GM19372 (cell line): ENCODE data around the gene FLYWCH1.

Source experiments
- ATAC-seq: cut with Tn5 transposase; IDR thresholded peaks from one replicate; pipeline ENCODE4 v1.9.1; 2021; ENCODE audit warnings: mild to moderate bottlenecking, low read depth, moderate library complexity; ENCODE audit not compliant: unreplicated experiment

Gene FLYWCH1

GRCh38 chr16:2980227-2981176, 68.8 kb downstream of the FLYWCH1 start, which contains the start of gene PKMYT1:
Gene PKMYT1, minus strand, starts transcription at chr16:2980446. Its CDS starts 789 bp downstream, at chr16:2979657.
- ATAC-seq = peak; percentile 86

GRCh38 chr16:2981177-2981898, 69.6 kb downstream of the FLYWCH1 start:
- no peak for ATAC-seq

DNA sequence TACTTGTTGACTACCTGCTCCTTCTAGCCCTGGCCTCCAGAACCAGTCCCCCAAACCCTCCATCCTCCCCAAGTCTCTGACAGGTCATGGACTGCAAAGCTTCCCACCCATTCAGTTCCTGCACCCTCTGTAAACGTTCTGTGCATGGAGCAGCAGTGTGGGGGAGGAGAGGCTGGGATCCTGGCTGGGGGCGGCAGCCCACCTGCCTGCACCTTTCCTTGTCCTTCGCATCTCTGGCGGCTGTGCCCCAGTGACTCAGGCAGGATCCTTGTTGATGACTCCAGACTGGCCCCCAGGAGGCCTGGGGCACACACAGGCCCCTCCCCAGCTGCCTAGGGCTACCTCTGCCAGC, 70.1 kb downstream of the FLYWCH1 start:
- ATAC-seq = no peak

GRCh38 chr16:2982402-2982801, 70.7 kb downstream of the FLYWCH1 start:
- ATAC-seq = no peak

GRCh38 chr16:2983706-2984136, 72.0 kb downstream of the FLYWCH1 start:
- no peak for ATAC-seq

GRCh38 chr16:2985462-2985861, 73.7 kb downstream of the FLYWCH1 start:
- ATAC-seq = no peak

GRCh38 chr16:2985893-2986355, 74.2 kb downstream of the FLYWCH1 start:
- ATAC-seq = no peak

DNA sequence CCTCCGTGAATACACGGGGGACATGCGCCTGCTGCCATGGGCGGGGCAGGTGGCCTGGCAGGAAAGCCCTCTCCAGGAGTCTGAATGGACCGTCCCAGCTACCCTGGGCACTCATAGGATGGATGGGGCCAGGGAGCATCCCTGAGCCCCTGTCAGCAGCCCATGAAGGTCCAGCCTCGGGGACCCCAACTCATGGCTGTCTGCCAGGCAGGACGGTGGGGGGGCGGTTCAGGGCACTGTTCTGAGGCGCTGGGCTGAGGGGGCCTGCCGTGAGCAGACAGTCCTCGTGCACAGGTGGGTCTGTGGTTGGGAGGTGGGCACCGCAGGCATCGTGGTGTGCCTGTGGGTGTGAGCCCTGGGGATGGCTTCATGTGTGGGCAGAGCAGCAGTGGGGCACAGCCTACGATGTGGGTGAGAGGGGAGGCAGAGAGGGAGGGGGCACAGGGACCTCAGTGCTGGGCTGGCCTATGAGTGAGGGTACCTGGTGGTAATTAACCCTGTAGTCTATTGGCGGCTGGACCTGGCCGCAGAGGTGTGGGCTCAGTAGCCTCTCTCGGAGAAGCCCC, 75.0 kb downstream of the FLYWCH1 start:
- ATAC-seq = no peak

GRCh38 chr16:2987286-2987685, 75.6 kb downstream of the FLYWCH1 start:
- no peak for ATAC-seq

GRCh38 chr16:2987833-2988232, 76.1 kb downstream of the FLYWCH1 start:
- no peak for ATAC-seq

DNA sequence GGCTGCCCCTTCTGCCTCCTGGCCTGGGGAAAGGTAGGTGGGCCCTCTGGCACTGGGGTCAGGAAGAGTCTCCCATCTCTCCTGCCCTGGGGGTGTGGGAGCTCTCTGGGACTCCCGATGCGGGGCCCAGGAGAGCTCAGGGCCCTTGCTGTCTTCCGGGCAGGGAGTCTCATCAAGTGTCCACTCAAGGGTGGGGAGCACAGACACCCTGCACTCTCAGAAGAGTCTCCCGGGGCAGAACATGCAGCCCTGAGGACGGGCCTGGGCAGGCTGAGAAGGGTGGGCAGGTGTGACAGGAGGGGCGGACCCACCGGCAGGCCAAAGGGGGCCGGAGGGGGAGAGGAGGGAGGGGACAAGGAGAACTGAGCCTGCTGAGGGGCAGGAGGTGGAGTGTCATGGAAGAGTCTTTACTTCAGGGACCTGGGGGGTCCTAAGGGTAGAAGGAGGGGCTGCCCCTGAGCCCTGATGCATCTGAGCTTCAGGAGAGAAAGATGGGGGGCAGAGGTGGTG, 76.9 kb downstream of the FLYWCH1 start:
- no peak for ATAC-seq

DNA sequence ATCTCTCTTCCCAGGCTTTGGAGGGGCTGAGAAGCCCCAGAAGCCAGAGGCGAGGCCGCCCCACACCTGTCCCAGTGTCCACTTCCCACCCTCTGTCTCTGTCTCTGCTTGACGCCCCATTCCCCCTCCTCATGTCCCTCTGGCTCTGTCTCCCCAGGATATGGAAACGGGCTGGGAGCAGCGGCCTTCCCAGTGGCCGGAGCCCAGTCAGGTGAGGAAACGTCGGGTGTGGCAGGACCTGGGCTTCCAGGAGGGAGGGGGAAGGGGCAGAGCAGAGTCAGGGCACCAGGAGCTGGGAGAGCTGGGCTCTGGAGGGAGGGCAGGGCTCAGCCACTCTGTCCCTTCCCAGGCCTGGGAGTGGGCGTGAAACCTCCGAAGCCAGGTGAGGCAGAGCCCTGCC, 79.2 kb downstream of the FLYWCH1 start:
- no peak for ATAC-seq

DNA sequence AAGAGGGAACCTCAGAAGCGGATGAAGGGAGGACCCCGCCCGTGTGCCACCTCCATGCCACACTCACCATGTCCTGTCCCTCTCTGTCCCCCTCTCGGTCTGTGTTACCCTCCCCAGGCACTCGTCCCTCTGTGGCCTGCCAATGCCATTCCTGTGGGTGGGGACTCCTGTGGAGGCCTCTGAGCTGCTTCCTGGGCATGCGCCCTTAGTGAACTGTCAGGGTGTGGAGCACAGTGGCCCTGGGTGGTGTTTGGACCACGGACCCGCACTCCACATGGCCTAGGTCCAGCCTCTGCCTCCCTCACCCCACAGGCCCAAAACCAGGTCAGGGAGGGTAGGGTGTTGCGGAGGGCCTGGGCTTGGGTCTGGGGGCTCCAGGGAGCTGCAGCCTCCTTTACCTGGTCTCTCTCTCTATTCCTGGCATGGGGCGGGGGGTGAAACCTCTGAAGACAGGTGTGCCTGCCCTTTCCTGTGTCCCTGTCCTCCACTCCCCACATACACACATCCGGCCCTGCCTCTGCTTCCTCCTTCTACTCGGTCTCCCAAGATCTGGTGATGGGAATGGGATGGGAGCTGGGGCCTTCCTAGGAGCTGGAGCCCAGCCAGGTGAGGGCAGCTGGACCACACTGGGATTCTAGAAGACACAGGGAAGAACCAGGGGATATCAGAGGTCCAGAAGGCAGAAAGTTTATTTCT, 80.0 kb downstream of the FLYWCH1 start:
- no peak for ATAC-seq

DNA sequence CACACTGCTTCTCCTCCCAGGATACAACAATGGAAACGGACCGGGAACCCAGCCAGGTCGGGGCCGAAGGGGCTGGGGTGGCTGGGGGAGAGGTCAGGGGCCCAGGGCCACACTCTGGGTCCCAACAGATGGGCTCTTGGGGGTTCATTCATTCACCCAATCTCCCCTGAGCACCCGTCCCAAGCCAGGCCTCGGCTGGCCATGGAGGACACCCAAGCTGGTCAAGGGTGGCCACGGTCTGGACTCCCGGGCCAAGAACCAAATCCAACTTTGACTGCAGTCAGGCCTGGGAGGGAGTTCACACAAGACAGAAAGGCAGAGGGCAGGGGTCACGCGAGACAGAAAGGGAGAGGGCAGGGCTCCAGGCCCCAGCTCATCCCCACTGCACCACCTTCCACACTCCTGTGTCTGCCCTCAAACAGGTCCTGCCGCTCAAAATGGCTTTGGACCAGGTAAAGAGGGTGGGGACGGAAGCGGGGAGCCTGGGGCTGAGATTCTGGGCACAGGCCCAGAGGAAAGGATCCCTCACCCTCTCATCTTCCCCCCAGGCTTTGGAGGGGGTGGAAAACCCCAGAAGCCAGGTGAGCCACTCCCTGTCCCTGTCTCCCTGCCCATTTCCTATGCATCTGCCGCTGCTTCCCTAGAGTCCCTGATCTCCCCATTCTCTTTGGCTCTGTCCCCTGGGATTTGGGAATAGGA, 80.8 kb downstream of the FLYWCH1 start:
- no peak for ATAC-seq

GRCh38 chr16:2996298-2996697, 84.6 kb downstream of the FLYWCH1 start:
- no peak for ATAC-seq

DNA sequence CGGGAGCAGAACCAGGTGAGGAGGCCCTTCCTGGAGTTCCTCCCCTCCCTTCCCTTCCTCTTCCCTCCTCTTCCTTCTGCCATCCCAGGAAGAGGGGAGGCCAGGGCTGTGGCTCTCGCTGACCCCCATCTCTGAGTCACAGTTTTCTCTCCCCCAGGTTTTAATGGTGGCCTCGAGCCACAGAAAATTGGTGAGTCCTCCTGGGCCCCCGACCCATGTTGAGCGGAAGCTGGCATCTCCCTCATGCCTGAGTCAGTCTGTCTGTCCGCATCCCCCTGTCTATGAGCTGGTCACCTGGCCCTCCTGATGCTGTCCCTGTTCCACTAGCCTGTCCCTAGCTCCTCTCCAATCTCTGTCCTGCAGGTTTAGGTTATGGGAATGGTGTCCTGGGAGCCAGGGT, 88.2 kb downstream of the FLYWCH1 start:
- no peak for ATAC-seq

DNA sequence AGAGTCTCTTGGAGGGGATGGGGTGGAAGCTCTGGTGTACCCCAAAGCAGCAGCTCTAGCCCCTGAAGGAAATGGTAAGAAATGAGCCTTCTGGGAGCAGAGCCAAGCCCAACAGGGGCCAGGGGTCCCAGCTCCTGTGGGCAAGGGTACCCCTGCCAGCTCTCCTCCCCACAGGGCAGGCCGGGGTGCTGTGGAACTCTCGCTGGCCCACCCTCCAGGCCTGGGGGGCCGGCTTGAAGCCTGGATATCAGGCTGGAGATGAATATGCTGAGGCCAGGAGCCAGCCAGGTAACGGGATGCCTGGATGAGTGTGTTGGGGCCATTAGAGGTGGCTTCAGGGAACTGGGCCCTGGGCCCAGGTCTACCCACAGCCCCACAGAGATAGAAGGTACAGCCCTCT, 88.8 kb downstream of the FLYWCH1 start:
- ATAC-seq = no peak
